Natural killer cell (primary cell): Measurements from ENCODE around the gene OR4D5. TPM values are rescaled to one million over a fixed set of nuclear protein-coding genes. Genes with fewer than 3 reads are reported as not detected.

Experiments
- ATAC-seq, 3 donors: fragments of 150-1000 bp in 2 of 3; fragments of 200-7000 bp in 1 of 3; cut with Tn5 transposase; 1 replicate in 1 of 3; 2 replicates in 2 of 3; pipeline ENCODE4 v1.10.0; 2021; ENCODE audit warnings: mild to moderate bottlenecking in 2 of 3, moderate library complexity in 2 of 3
- DNase-seq, 2 donors: peaks; one replicate each; pipeline versions ENCODE4 v3.0.0 to v3.0.0-alpha.2; 2013 to 2021; ENCODE audit warnings: mixed read lengths in 1 of 2
- H3K27ac ChIP-seq: one replicate; pipeline ENCODE4 v1.5.1; 2013; ENCODE audit warnings: mild to moderate bottlenecking, low read length
- H3K27me3 ChIP-seq: one replicate; pipeline ENCODE4 v1.6.1; 2013; ENCODE audit warnings: low read length; ENCODE audit not compliant: control insufficient read depth, insufficient read depth
- H3K36me3 ChIP-seq: one replicate; pipeline ENCODE4 v1.6.1; 2013; ENCODE audit warnings: low read length; ENCODE audit not compliant: control insufficient read depth, insufficient read depth
- H3K4me1 ChIP-seq: one replicate; pipeline ENCODE4 v1.6.1; 2013; ENCODE audit warnings: low read length; ENCODE audit not compliant: control insufficient read depth, insufficient read depth
- H3K4me3 ChIP-seq: one replicate; pipeline ENCODE4 v1.5.1; 2013; ENCODE audit warnings: low read length
- H3K9me3 ChIP-seq: one replicate; pipeline ENCODE4 v1.6.1; 2013; ENCODE audit warnings: low read length; ENCODE audit not compliant: control insufficient read depth, insufficient read depth
- H3K27ac Mint-ChIP-seq, 2 donors: one replicate each; pipeline ENCODE4 v1.8.0; 2022; ENCODE audit warnings: mild to moderate bottlenecking in 2 of 2, mixed read lengths in 2 of 2, moderate library complexity in 1 of 2
- H3K27me3 Mint-ChIP-seq, 2 donors: one replicate each; pipeline ENCODE4 v1.8.0; 2022; ENCODE audit warnings: low read depth in 2 of 2, mixed read lengths in 2 of 2
- H3K36me3 Mint-ChIP-seq: one replicate; pipeline ENCODE4 v1.8.0; 2022; ENCODE audit warnings: mixed read lengths
- H3K4me1 Mint-ChIP-seq, 2 donors: one replicate each; pipeline ENCODE4 v1.8.0; 2022; ENCODE audit warnings: mixed read lengths in 2 of 2
- H3K4me3 Mint-ChIP-seq: one replicate; pipeline ENCODE4 v1.8.0; 2022; ENCODE audit warnings: mild to moderate bottlenecking, moderate library complexity, mixed read lengths
- H3K9me3 Mint-ChIP-seq, 2 donors: one replicate each; pipeline ENCODE4 v1.8.0; 2022; ENCODE audit warnings: mixed read lengths in 2 of 2
- CTCF ChIP-seq: fragments of 200-600 bp; IDR thresholded peaks from one replicate; pipeline ENCODE4 v1.8.0; 2022; ENCODE audit warnings: antibody characterized with exemption
- WGBS: methylation state at CpG from one replicate; pipeline ENCODE4 v1.1.7; 2013; ENCODE audit warnings: missing lambda C conversion rate; ENCODE audit not compliant: insufficient coverage; 5-methylcytosine and 5-hydroxymethylcytosine counted together
- intact Hi-C: fragments of 100-400 bp; cut with micrococcal nuclease; formaldehyde crosslinking; loops from one replicate; pipeline ENCODE4 v1.14.2; 2022
- total RNA-seq, 4 donors: library from RNA; stranded (reverse); fragments of 120-200 nt in 1 of 4; gene quantifications; one replicate each; pipeline versions ENCODE4 v1.2.3 to v1.2.4, GENCODE V29; 2013 to 2022

OR4D5 gene
- total RNA-seq, 3 donors from 2014 or later (not counting 1 experiment from before 2014, with no cell fraction given), result not detected

DNA sequence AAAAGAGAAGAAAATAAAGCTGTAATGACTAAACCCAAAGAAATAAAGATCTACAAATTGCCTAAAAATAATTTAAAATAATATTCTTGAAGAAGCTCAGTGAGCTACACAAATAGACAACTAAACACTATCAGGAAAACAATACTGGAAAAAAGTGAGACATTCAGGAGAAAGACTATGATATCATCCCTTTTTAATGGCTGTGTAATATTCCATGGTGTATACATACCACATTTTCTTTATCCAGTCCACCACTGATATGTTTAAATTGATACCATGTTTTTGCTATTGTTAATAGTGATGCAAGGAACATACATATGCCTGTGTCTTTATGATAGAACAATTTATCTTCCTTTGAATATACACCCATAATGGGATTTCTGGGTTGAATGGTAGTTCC, 17.3 kb downstream of the OR4D5 start:
- H3K27ac Mint-ChIP-seq, result no peak overlapping the region
- intact Hi-C loops, result no loop called here
- Histone ChIP-seq H3K27me3 (no peaks in the 10 kb centered on the region), H3K4me3 (no peak overlapping the region), H3K36me3 (no peaks in the 10 kb centered on the region), H3K9me3 (no peaks in the 10 kb centered on the region), H3K27ac (no peak overlapping the region), H3K4me1 (no peaks in the 10 kb centered on the region)
- H3K4me1 Mint-ChIP-seq, result no peaks in the 10 kb centered on the region
- DNase-seq, result no peak
- ATAC-seq, result no peak
- peaks cover 4 to 5% of the 10 kb centered on the region in 2 donors for H3K9me3 Mint-ChIP-seq
- TF ChIP-seq CTCF, result no peak
- no peak overlapping the region for H3K4me3 Mint-ChIP-seq
- peaks cover 0 to 2% of the 10 kb centered on the region in 2 donors for H3K27me3 Mint-ChIP-seq
- no peaks in the 10 kb centered on the region for H3K36me3 Mint-ChIP-seq

- no peak for TF ChIP-seq CTCF
- H3K4me1 ChIP-seq, result no peaks in the 10 kb centered on the region
- 83% methylated on average over 1 of the region's 1 CpG for WGBS
- Mint-ChIP-seq H3K4me1 (no peaks in the 10 kb centered on the region), H3K27ac (no peak overlapping the region), H3K4me3 (no peak overlapping the region), H3K9me3 (peaks cover 3 to 7% of the 10 kb centered on the region in 2 donors), H3K36me3 (no peaks in the 10 kb centered on the region), H3K27me3 (no peaks in the 10 kb centered on the region)
- intact Hi-C loops, result no loop called here
- DNase-seq (no peak), ATAC-seq (no peak)
- H3K27me3 ChIP-seq, result no peaks in the 10 kb centered on the region
- no peak overlapping the region for H3K4me3 ChIP-seq
- H3K27ac ChIP-seq, result no peak overlapping the region
- no peaks in the 10 kb centered on the region for H3K9me3 ChIP-seq
- no peaks in the 10 kb centered on the region for H3K36me3 ChIP-seq
These were observed 34.4 kb downstream of the OR4D5 start for GRCh38 chr11:123973816-123974215.

- TF ChIP-seq CTCF, result no peak
- Histone ChIP-seq H3K4me1 (no peaks in the 10 kb centered on the region), H3K27ac (no peak overlapping the region), H3K4me3 (no peak overlapping the region), H3K27me3 (no peaks in the 10 kb centered on the region), H3K9me3 (no peaks in the 10 kb centered on the region), H3K36me3 (no peaks in the 10 kb centered on the region)
- Mint-ChIP-seq H3K4me3 (no peak overlapping the region), H3K27ac (no peak overlapping the region), H3K4me1 (no peaks in the 10 kb centered on the region), H3K36me3 (no peaks in the 10 kb centered on the region), H3K9me3 (peaks cover 4% of the 10 kb centered on the region in 2 donors), H3K27me3 (peaks cover 0 to under 1% of the 10 kb centered on the region in 2 donors)
- 92% methylated on average over 18 of the region's 18 CpGs for WGBS
- DNase-seq, result no peak
- intact Hi-C loops, result no loop called here
- ATAC-seq, result no peak
These were observed 37.5 kb downstream of the OR4D5 start for GRCh38 chr11:123976770-123977560.
